NOMO-1 treated with dmso at 0.1 percent for 144 hours (cell line): ENCODE measurements around the gene ZNF385C.

Source experiments
- DNase-seq: peaks from one replicate; lab custom pipeline; 2025; ENCODE audit not compliant: unreplicated experiment; lab: John Stamatoyannopoulos, UW

ZNF385C gene

DNA sequence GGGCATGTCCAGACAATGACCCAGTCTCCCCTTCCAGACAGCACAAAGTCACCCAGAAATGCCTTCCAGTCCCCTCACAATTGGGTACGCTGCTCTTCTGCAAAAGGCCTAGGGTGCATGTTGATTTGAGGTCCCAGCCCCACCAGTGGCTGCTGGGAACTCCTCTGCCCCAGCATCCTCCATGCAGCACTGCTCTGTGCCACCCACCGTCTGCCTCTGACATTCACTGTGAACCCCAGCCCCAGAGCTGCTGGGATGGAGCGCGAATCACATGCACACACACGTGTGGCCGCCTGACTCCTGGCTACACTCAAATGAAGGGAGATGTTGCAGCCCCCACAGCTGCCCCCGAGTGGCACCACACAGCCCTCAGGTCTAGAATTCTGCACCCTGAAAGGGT lies 46.6 kb downstream of the ZNF385C start:
- DNase-seq: no peak

DNA sequence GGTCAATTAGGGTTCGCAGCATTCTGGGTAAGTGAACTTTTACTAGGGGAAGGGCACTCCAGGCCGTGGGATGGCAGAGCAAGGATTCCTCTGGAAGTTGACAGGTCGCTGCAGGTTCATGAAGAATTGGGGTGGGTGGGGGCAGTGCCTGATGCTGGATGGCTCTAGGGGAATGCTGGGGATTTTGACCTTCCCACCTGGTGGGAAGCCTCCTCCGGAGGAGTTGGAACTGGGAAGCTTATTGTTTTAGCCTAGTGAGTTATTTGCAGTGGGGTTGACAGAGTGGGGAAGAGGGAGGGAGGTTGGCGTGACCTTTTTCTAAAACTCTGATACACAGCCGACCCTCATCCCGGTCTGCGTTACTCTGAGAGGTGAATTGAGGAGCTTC lies 47.3 kb downstream of the ZNF385C start:
- DNase-seq: no peak

DNA sequence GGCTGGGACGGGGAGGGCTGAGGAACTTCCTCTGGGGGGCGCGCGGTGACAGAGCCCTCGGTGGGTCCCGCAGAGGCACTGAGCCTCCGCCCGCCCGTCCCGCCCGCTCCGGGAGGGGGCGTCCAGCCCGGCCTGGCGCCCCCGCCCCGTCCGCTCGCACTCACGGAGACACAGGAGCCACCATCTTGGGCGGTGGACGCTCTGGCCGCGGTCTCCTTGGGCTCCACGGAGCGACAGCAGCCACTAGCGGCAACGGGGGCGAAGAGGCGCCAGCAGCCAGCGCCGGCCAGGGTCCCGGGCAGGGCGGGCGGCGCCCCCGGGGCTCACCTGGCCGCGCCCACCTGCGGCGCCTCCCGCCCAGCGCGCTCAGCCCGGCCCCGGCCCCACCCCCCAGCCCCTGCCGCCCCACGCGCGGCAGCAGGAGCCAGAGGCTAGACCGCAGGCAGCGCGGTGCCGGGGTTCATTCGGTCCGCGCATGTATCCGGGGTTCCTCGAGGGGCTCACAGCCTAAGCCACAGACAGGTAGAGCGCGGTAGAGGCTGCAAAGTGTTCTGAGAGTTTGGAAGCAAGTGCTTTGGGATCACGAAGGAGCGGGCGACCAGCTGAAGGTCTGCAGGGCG lies 47.8 kb downstream of the ZNF385C start, which contains the start of gene C17orf113:
Gene C17orf113 (minus strand): TSS at position 209 of the 620 bp plus-strand sequence. CDS start 7,225 bp downstream, outside the sequence.
- peak; percentile 39 for DNase-seq

DNA sequence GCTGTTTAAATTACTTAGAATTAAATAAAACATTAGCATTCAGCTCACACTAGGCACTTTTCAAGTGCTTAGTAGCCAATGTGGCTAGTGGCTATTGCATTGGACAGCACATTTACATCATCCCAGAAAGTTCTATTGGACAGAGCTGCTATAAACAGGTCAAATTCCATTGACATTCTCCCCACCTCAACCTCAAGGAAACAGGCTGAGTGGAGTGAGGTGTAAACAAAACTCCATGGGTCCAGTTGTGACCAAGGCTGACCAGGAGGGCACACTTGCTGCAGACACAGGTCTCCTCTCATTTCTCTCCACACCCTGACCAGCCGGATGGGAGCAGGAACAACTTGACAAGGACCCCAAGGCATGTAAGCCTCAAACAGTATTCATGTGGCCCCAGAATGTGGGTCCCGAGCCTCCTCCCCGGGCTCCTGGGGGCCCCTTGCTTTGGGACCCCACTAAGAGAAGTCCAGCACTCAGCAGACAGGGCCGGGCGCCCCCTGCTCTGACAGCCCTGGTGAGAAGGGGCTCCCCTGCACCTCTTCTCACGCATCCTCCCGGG lies 48.4 kb downstream of the ZNF385C start:
- DNase-seq: no peak

DNA sequence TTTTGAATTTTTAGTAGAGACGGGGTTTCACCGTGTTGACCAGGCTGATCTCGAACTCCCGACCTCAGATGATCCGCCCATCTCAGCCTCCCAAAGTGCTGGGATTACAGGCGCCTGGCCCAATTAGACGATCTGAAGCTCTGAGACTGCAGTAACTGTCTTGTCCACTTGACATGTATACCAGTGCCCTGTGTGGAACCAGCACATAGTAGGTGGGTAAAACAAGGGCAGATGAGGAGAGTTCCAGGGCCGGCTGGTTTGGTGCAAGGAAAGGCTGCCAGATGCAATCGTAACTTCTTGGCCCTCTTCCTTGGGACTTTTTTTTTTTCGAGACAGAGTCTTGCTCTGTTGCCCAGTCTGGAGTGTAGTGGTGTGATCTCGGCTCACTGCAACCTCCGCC lies 50.9 kb downstream of the ZNF385C start:
- no peak for DNase-seq

DNA sequence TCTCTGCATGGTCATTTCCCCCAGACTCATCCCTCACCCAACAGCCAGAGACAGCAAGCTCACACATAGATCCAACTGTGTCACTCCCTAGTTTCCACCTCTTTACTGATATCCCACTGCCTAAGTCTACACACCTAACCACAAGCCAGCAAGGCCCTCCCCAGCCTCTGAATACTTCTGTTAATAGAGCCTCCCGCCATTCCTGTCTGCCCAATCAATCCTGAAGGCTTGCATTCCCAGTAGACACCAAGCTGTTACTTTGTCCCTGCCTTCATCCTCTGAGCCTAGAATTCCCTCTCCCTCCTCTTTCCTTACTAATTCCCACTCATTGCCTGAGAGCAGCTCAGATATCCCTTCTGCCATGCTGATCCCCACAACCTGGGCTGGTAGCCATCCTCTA lies 52.6 kb downstream of the ZNF385C start:
- no peak for DNase-seq

DNA sequence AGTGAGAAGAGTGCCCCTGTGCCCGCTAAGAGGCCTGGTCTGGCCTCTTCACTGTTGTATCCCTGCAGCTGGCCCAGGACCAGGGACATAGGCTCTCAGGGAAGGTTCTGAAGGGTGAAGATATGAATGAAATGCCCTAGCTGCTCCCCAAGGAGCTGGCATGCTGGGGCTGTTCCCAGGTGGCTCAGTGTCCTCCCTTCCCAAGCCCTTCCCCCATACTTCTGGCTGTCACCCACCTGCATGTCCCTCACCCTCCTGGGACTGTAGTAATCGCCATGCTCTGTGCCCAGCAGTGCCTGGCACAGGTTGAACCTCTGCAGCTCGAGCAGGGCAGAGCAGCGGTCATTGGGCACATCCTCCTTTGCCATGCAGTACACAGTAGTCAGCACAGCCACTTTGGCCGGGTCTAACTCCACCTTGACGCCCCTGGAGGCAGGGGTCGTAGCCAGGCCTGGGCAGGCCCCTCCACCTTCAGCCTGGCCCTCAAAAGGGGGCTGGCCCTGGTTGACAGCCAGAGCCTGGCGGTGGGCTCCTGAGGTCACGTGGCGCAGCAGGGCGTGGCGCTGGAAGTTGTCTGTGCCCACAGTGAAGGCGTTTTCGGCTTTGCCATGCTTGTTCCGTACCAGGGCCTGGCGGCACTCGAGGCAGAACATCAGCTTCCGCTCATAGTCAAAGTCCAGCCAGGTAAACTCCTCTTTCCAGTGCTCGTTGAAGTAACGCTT lies 55.5 kb downstream of the ZNF385C start:
- no peak for DNase-seq

DNA sequence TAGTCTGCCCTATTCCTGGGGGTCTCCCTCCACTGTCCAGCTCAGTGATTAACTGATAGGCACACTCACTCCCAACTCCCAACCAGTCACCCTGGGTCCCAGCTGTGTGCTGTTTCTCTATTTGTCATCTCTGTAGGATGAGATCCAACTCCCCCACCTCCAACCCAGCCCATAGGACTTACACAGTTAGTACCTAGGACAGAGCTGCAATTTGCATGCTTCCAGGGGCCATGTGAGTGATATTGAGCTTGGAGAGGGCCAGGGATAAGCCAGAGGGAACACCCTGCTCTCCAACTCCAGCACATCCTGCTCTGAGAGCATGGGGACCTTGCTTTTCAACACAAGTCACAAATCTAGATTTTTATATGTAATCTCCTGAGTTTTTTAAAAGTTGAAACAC lies 56.7 kb downstream of the ZNF385C start:
- DNase-seq: no peak

DNA sequence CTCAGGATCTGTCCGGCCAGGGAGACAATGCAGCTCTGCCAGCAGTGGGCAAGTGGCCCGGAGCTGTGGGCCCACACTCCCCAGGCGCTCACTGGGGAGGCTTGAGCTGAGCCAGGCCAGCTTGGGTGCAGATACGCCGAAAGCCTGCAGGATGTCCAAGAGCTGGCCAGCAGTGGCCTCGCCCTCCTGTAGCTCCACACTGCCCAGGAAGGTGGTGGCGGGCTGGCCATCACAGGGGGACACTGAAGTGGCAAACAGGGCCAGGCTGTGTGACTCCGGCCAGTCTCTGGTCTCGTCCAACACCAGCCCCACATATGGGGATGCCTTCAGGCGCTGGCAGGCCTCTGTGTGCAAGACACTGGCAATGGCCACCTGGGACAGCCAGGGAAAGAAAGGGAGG lies 57.5 kb downstream of the ZNF385C start:
- DNase-seq: no peak

DNA sequence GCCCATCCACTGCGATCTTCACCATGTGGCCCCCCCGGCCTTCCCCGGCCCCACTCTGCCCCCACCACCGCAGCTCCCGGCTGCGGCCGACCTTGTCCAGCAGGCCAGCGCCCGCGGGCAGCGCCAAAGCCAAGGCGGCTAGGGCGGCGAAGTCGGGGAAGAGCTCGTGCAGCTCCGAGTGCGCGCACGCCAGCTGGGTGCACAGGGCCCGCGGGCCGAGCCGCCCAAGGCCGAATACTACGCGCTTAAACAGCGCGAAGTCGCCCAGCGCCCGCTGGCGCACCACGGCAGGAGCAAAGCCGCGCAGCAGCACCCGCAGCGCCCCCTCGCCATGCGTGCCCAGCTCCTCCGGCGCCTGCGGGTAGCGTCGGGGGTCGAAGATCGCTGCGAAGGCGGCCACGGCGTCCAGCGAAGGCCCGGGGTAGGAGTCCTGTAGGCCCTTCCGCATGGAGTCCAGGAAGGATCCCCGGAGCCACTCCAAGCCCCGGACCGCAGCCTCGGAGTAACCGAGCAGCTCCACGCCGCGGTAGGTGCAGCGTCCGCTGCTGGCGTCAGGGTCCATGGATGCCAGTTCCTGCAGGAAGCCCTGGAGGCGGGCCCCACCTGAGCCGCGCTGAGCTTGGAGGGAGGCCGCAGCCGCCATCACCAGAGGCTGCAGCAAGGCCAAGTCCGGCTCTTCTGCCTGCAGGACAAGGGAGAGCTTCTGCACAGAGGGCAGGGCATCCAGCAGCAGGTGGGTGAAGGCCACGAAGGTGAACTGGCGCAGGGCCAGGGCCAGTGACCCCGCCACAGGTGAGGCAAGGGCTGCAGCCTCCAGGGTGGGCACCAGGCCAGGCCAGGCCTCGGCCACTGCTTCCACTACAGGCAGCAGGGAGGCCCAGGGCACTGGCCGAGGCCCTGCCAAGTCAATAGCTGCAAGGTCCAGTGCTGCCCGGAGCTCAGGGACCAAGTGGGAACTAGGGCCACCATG lies 58.2 kb downstream of the ZNF385C start:
- DNase-seq: no peak

DNA sequence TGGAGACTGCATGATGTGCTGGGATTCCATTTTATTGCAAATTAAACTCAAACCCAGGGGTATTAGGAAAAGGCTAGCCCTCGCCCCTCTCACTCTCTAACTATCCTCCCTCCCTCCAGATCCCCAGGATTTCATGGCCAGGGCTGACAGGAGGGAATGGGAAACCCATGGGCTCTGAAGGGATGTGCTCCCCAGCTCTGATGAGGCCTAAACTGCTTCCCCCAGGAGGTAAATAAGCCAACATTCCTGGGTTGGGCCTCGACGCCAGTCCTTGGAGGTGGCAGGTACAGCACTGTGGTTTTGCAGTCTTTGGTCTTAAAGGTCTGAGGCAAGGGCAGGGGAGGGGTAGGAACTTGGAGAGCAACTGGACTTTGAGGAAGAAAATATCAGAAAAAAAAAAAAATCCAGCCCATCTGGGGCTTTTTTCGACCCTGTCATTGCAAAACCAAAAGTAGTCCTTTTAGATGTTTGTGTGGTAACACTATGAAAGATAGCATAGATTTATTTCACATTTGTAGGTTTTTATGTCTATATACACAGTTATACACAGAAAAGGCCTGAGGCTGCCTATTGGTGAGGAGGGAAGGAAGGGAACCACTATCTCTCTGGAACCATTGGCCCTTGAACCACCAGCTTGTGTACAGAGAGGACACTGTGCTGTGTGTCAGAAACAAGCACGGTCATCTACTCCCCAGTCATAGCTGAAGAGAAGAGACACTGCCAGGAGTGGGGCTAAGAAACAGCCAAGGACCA lies 59.9 kb downstream of the ZNF385C start:
- DNase-seq: no peak

DNA sequence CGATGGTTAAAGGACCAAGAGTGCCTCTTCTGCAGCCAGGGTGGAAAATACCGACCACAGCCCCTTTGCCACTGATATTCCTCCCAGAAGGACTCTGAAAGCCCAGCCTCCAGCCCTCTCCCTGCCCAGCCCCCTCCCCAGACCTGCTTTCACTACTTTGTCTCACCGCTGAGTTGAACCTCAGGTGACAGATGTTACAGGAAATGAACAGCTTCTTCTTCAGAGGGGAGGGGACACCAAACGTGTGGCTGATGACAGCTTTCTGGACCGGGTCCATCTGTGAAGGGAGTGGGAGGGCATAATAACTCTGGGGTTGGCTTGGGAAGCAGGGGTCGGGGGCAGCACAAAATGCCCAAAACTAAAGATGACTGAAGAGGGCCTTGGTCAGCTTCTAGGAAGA lies 64.2 kb downstream of the ZNF385C start:
- no peak for DNase-seq

DNA sequence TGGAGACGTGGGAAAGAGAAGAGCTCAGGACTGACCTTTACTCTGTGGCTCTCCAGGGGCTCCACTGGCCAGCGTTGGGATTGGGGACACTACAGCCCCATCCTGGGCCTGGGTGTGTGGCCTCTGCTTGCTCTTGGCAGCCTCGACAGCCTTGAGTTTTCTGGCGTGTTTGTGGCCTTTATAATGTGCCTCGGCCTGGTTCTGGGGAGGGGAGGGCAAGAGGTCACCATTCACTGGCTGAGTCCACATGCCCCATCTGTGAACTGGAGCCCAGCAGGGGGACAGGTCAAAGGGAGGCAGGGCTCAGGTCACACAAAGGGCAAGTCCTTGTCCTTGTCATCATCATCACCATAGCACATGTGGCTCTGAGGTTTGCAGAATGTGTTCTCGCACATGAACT lies 66.7 kb downstream of the ZNF385C start:
- DNase-seq: no peak

DNA sequence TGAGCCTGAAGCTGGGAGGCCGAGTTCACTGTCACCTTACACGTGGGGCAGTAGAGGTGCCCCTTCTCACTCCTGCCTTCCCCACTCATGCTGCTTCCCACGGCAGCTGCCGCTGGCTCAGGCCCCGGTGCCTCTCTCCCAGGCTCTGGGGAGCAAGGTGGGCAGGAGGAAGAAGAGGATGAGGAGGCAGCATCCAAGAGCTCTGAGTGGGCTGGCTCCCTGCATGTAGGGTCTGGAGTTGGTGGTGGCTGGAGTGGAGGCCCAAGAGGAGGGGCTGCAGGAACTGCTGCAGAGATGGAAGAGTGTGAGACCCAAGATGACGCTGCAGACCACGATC lies 69.5 kb downstream of the ZNF385C start:
- no peak for DNase-seq

DNA sequence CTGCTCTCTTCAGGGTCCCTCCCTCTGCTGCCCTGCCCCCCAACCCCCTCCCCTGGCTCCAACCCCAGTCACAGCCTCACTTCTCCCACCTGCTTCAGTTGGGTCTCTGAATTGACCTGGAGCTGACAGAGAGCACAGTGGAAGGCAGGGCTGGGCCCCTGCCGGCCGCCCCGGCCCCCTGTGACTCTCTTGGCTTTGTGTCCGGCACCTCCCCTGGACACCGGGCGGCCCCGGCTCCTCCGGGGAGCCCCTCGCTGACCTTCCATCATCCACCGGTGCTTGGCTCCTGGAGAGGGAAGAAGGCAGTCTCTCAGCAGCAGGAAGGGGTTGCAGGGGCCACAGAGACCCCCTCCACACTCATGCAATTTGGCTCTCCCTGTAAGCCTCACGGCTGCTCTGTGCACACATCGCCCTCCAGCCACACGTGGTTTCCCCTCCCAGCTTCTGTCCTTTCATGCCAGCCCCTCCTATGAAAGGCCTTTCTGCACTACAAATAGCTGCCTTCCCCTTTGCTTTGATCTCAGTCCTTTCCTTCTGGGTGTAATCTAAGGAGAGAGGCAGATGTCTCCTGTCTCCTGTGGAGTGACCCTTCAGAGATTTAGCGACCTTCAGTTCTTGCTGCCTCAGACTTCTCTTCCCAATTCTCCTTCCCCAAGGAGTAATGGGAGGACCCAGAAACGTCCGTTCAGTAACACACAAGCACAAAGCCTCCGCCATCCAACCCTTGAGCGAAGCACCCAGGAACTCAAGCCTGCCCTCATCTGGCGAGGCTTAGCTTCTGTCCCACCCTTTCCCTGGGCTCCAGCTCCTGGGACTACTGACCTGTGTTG lies 70.1 kb downstream of the ZNF385C start:
- no peak for DNase-seq

DNA sequence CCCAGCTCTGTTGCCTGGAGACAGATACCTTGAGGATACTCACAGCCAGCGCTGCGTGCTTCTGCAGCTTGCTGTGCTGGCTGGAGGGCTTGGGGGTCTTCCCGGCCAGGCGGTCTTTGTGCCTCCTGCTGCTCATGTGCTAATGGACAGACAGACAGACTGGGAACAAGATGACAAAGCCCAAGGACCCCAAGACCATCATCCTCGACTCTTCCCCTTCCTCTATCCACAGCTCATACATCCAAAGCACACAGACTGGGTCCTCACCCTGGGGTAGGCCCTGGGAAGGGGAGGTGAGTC lies 70.7 kb downstream of the ZNF385C start:
- DNase-seq: no peak

DNA sequence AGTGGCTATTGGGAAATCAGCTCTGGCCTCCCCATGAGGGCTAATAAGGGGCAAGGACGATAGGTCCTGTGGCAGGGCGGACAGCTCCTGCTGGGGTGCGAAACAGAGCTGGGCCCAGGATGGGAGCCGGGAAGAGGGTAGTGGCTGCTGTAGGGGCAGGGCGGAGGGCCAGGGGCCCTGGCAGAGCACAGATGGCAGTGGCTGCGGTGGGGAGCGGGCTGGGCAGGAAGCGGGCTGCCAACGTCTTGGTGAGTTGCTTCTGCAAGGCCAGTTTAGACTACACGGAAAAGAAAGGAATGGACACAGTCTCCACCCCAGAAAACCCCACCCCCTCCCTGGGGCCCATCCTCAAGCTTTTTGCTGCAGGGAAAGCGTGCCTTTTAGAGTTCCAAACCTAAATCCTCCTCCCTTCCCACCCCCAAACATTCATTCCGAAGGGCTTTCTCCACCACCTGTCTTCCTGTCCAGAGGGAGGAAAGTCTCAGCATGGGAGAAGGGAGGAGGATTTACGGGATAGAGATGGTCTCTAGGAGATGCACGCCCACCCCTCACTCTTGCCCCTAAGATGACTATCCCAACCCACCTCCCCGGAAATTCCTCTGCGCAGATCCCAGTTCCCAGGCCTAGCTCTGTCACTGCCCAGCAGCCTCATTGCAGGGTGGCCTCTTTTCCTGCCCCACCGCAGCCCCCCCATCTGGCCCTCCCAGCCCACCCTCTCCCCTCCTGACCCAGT lies 71.2 kb downstream of the ZNF385C start:
- DNase-seq: no peak

DNA sequence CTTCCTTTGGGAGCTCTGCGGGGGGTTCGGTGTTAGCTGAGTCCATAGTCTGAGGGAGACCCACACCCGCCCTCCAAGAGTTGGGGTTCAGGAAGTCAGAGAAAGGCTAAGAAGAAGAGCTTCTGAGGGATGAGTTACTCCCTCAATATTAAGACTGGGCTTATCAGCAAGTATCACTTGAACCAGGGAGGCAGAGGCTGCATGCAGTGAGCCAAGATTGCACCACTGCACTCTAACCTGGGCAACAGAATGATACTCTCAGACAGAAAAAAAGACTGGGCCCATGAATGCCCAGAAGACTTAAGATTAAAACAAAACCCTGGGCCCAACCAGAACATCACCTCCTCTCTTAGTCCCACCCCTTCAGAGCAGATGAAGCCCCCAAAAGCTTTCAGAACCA lies 72.3 kb downstream of the ZNF385C start:
- no peak for DNase-seq

DNA sequence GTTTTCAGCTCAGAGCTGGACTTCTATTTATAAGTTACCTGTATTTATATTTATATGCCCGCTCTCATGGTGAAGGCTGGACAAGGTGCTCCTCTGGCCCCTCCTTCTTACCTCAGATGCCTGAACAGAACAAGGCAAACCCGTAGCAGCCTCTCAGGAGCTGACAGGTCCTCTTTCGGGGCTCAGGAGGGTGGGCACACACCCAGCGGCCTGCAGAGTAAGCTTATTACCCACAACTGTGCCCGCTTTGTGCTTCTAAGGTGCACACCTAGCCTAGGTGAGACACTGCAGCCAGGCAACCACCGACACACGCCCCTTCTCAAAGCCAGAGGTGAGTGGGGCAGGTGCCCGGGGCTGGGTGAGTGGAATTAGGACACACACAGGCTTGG lies 73.1 kb downstream of the ZNF385C start:
- no peak for DNase-seq
